ENCODE results near the gene WFIKKN1. TPM values are rescaled to one million over a fixed set of nuclear protein-coding genes. Genes with fewer than 3 reads are reported as not detected.

Gene WFIKKN1
- total RNA-seq, 1 donor from 2014 or later: 0.89 TPM

DNA sequence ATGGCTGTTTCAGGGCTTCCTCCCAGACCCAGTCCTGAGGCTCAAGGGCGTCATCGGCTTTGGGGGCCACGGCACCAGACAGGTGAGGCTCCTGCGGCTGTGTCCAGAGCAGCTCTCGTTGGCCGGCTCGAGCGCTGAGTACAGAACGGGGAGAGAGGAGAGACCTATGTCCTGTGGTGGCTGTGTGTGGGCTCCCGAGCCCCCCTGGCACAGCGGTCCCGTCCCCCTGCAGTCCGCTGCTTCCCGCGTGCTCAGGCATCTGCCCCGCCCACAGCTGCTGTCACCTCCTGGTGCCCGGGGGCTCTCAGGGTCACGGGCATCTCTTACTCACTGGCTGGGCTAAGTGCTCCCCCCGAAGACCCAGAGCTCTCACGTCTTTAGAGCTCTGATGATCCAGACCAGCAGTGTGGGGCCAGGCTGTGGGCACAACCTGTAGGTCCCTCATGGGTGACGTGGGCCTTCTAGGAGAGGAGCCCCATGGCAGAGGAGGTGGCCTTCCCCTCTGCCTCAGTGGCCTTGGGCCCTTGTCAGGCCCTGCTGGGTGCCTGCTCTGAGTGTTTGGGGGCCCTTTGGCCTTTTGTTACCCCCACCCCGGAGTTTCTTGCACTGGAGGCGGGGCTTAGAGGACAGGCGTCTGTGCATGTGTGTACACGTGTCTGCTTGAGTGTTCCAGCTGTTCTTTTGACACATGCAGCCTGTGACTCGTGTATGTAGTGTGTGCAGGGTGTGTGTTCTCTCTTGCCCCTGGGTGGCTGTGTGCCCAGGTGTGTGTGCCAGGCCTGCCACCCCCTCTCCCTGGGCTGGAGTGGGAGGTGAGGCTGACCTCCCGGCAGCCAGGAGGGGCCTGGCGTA lies 21.9 kb downstream of the WFIKKN1 start:
- H3K36me3 ChIP-seq (ENCODE audit: insufficient read depth, low read length): no peaks in the 10 kb centered on the region
- H3K79me2 ChIP-seq (ENCODE audit: insufficient read depth, low read length): peaks cover 16% of the 10 kb centered on the region
- no peak overlapping the region for H3K4me3 Mint-ChIP-seq (ENCODE audit: unreplicated experiment)
- DNase-seq (ENCODE audit: low read depth) (no peak), FAIRE-seq (no peak)
- H3K4me1 Mint-ChIP-seq (ENCODE audit: low read depth, unreplicated experiment): no peaks in the 10 kb centered on the region
- H3K9me3 ChIP-seq (ENCODE audit: insufficient read depth, low read depth, low read length): no peaks in the 10 kb centered on the region
- no peaks in the 10 kb centered on the region for H4K20me1 ChIP-seq (ENCODE audit: insufficient read depth, low read length)
- no peaks in the 10 kb centered on the region for H3K27me3 Mint-ChIP-seq (ENCODE audit: low read depth, unreplicated experiment)
- peaks cover 3% of the 10 kb centered on the region for H3K36me3 Mint-ChIP-seq (ENCODE audit: low read depth, unreplicated experiment)
- no peak overlapping the region for H3K4me2 ChIP-seq (ENCODE audit: low read length)
- no peak overlapping the region for H3K27ac Mint-ChIP-seq (ENCODE audit: unreplicated experiment)
- no peak overlapping the region for H3K27ac ChIP-seq (ENCODE audit: low read depth, low read length)
- peaks cover 15% of the 10 kb centered on the region for H3K4me1 ChIP-seq (ENCODE audit: insufficient read depth, low read length)
- H3K27me3 ChIP-seq (ENCODE audit: insufficient read depth, low read length): no peaks in the 10 kb centered on the region
- no peak overlapping the region for H2AFZ ChIP-seq (ENCODE audit: low read depth, low read length)
- H3K9me3 Mint-ChIP-seq (ENCODE audit: unreplicated experiment): no peaks in the 10 kb centered on the region
- no peak overlapping the region for H3K4me3 ChIP-seq (ENCODE audit: insufficient read depth, low read depth, low read length)
- TF ChIP-seq EZH2 (IDR thresholded peaks at IDR 0.05; ENCODE audit: insufficient read depth, low read length): no peak
- TF ChIP-seq, protein P1, sequence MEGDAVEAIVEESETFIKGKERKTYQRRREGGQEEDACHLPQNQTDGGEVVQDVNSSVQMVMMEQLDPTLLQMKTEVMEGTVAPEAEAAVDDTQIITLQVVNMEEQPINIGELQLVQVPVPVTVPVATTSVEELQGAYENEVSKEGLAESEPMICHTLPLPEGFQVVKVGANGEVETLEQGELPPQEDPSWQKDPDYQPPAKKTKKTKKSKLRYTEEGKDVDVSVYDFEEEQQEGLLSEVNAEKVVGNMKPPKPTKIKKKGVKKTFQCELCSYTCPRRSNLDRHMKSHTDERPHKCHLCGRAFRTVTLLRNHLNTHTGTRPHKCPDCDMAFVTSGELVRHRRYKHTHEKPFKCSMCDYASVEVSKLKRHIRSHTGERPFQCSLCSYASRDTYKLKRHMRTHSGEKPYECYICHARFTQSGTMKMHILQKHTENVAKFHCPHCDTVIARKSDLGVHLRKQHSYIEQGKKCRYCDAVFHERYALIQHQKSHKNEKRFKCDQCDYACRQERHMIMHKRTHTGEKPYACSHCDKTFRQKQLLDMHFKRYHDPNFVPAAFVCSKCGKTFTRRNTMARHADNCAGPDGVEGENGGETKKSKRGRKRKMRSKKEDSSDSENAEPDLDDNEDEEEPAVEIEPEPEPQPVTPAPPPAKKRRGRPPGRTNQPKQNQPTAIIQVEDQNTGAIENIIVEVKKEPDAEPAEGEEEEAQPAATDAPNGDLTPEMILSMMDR (IDR thresholded peaks at IDR 0.05; ENCODE audit: insufficient read depth, low read depth, low read length): no peak
- H3K9ac ChIP-seq (ENCODE audit: low read length): no peak overlapping the region

DNA sequence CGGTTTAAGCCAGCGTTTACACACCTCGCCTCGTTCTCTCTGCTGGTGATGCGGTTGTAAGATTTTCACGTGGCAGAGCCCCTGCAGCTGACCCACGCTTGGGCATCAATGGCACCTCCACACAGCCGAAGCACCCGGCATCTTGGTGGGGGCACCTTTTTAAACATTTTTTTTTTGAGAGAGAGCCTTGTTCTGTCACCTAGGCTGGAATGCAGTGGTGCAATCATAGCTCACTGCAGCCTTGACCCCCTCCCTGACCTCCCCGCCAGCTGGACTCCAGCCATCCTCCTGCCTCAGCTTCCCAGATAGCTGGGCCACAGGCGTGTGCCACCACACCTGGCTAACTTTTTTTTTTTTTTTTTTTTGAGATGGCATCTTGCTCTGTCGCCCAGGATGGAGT lies 23.2 kb downstream of the WFIKKN1 start:
- Mint-ChIP-seq H3K9me3 (ENCODE audit: unreplicated experiment) (no peaks in the 10 kb centered on the region), H3K4me1 (ENCODE audit: low read depth, unreplicated experiment) (no peaks in the 10 kb centered on the region), H3K36me3 (ENCODE audit: low read depth, unreplicated experiment) (peaks cover 3% of the 10 kb centered on the region), H3K4me3 (ENCODE audit: unreplicated experiment) (no peak overlapping the region), H3K27ac (ENCODE audit: unreplicated experiment) (no peak overlapping the region), H3K27me3 (ENCODE audit: low read depth, unreplicated experiment) (no peaks in the 10 kb centered on the region)
- Histone ChIP-seq H3K4me2 (ENCODE audit: low read length) (no peak overlapping the region), H3K27ac (ENCODE audit: low read depth, low read length) (no peak overlapping the region), H3K4me3 (ENCODE audit: insufficient read depth, low read depth, low read length) (no peak overlapping the region), H3K4me1 (ENCODE audit: insufficient read depth, low read length) (peaks cover 4% of the 10 kb centered on the region), H3K27me3 (ENCODE audit: insufficient read depth, low read length) (no peaks in the 10 kb centered on the region), H3K9me3 (ENCODE audit: insufficient read depth, low read depth, low read length) (no peaks in the 10 kb centered on the region), H3K9ac (ENCODE audit: low read length) (no peak overlapping the region), H4K20me1 (ENCODE audit: insufficient read depth, low read length) (no peaks in the 10 kb centered on the region), H2AFZ (ENCODE audit: low read depth, low read length) (no peak overlapping the region), H3K79me2 (ENCODE audit: insufficient read depth, low read length) (peaks cover 8% of the 10 kb centered on the region), H3K36me3 (ENCODE audit: insufficient read depth, low read length) (no peaks in the 10 kb centered on the region)
- TF ChIP-seq, protein P1 (IDR thresholded peaks at IDR 0.05; ENCODE audit: insufficient read depth, low read depth, low read length): no peak
- no peak for TF ChIP-seq EZH2 (IDR thresholded peaks at IDR 0.05; ENCODE audit: insufficient read depth, low read length)
- FAIRE-seq: no peak
- DNase-seq (ENCODE audit: low read depth): no peak

DNA sequence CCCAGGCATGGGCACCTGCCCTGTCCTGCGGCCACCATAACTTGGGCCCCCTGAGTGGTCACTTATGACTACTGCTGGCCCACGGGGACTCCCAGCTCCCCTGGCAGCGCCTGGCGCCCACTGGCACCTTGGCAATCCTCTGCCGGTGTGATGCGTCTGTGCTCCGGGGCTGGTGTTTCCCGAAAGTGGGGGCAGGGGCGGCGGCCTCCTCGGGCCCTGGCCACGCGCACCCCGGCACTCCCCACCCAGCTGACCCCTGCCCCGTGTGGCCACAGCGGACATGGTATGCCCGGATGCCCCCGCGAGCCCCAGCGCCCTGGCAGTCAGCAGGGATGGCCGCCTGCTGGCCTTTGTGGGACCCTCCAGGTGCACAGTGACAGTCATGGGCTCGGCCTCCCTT lies 26.7 kb downstream of the WFIKKN1 start:
- Mint-ChIP-seq H3K4me1 (ENCODE audit: low read depth, unreplicated experiment) (no peaks in the 10 kb centered on the region), H3K9me3 (ENCODE audit: unreplicated experiment) (no peaks in the 10 kb centered on the region), H3K4me3 (ENCODE audit: unreplicated experiment) (no peak overlapping the region), H3K36me3 (ENCODE audit: low read depth, unreplicated experiment) (peaks cover 3% of the 10 kb centered on the region), H3K27me3 (ENCODE audit: low read depth, unreplicated experiment) (no peaks in the 10 kb centered on the region), H3K27ac (ENCODE audit: unreplicated experiment) (no peak overlapping the region)
- TF ChIP-seq, protein P1 (IDR thresholded peaks at IDR 0.05; ENCODE audit: insufficient read depth, low read depth, low read length): no peak
- no peak for TF ChIP-seq EZH2 (IDR thresholded peaks at IDR 0.05; ENCODE audit: insufficient read depth, low read length)
- Histone ChIP-seq H3K36me3 (ENCODE audit: insufficient read depth, low read length) (no peaks in the 10 kb centered on the region), H3K4me2 (ENCODE audit: low read length) (no peak overlapping the region), H2AFZ (ENCODE audit: low read depth, low read length) (no peak overlapping the region), H3K27me3 (ENCODE audit: insufficient read depth, low read length) (no peaks in the 10 kb centered on the region), H4K20me1 (ENCODE audit: insufficient read depth, low read length) (no peaks in the 10 kb centered on the region), H3K4me3 (ENCODE audit: insufficient read depth, low read depth, low read length) (no peak overlapping the region), H3K79me2 (ENCODE audit: insufficient read depth, low read length) (no peaks in the 10 kb centered on the region), H3K9ac (ENCODE audit: low read length) (no peak overlapping the region), H3K27ac (ENCODE audit: low read depth, low read length) (no peak overlapping the region), H3K9me3 (ENCODE audit: insufficient read depth, low read depth, low read length) (no peaks in the 10 kb centered on the region), H3K4me1 (ENCODE audit: insufficient read depth, low read length) (no peaks in the 10 kb centered on the region)
- no peak for FAIRE-seq
- no peak for DNase-seq (ENCODE audit: low read depth)
